ENCODE measurements around the gene GSC. TPM values are rescaled to one million over a fixed set of nuclear protein-coding genes. Genes with fewer than 3 reads are reported as not detected.

The GSC gene
- total and polyA plus RNA-seq, 2 donors (not counting 1 experiment from before 2014, with no cell fraction given): not detected

DNA sequence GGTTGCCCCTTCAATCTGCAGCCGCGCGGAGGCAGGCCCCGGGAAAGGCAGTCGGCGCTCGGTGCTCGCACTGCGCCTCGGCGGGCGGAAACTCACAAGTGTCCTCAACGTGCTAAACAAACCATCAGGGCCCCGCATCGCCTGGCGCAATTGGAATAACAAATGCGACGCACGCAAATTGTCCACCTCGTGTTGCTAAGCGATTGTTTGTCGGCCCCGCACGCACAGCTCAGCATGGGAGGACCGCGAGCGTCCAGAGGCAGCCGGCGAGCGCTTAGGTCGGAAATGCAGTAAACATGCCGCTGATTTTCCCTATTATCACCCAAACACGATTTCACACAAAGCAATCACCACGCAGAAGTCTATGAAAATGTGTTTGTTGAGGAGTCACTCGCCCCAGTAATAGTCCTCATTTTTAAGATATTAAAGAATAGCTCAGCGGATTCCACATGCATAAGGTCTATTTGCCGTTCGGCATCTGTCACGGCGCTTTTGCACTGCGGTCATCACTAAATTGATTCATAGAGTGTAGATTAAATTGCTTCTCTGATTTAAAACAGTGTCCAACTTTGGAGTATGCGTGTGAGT is 3.2 kb upstream of the GSC start:
- Mint-ChIP-seq H3K27me3 (peaks cover 68% of the 10 kb centered on the region), H3K4me1 (peaks cover 15% of the 10 kb centered on the region), H3K27ac (no peak overlapping the region), H3K4me3 (no peak overlapping the region), H3K9me3 (ENCODE audit: insufficient read depth) (no peaks in the 10 kb centered on the region)
- intact Hi-C loops (cut with micrococcal nuclease): no loop called here
- Histone ChIP-seq H3K4me2 (replicated peaks; ENCODE audit: low read depth, low read length, poor library complexity, severe bottlenecking) (no peak overlapping the region), H3K9ac (ENCODE audit: low read length) (no peak overlapping the region), H3K27me3 (replicated peaks in 1 of 4; ENCODE audit: control extremely low read depth in 1 of 4, control insufficient read depth in 3 of 4, insufficient read depth in 4 of 4, low read length in 3 of 4) (peaks cover 0 to 86% (median 51%) of the 10 kb centered on the region in 4 experiments), H3K79me2 (ENCODE audit: control insufficient read depth, insufficient read depth, low read length) (no peaks in the 10 kb centered on the region), H3K36me3 (replicated peaks in 1 of 2; ENCODE audit: control extremely low read depth in 1 of 2, control insufficient read depth in 1 of 2, extremely low read depth in 1 of 2, insufficient read depth in 2 of 2, low read length in 1 of 2) (no peaks in the 10 kb centered on the region), H4K20me1 (ENCODE audit: control insufficient read depth, insufficient read depth, low read length, poor library complexity, severe bottlenecking) (no peaks in the 10 kb centered on the region), H3K4me1 (ENCODE audit: control insufficient read depth in 2 of 2, insufficient read depth in 2 of 2, low read length in 2 of 2) (peaks cover 16 to 21% of the 10 kb centered on the region in 2 donors), H3K9me3 (ENCODE audit: control extremely low read depth in 1 of 3, control insufficient read depth in 2 of 3, insufficient read depth in 1 of 3, low read length in 2 of 3) (peaks cover 0 to 34% (median 0%) of the 10 kb centered on the region in 3 donors), H3K27ac (ENCODE audit: low read length in 2 of 2) (no peak overlapping the region), H3K4me3 (ENCODE audit: control extremely low read depth in 1 of 5, extremely low read depth in 1 of 5, insufficient read depth in 1 of 5, low read depth in 2 of 5, low read length in 4 of 5) (no peak overlapping the region), H2AFZ (ENCODE audit: insufficient read depth, low read depth, low read length, poor library complexity, severe bottlenecking) (no peak overlapping the region)
- ChIA-PET POLR2A (no interaction called here), CTCF (no interaction called here)
- TF ChIP-seq, protein P1, sequence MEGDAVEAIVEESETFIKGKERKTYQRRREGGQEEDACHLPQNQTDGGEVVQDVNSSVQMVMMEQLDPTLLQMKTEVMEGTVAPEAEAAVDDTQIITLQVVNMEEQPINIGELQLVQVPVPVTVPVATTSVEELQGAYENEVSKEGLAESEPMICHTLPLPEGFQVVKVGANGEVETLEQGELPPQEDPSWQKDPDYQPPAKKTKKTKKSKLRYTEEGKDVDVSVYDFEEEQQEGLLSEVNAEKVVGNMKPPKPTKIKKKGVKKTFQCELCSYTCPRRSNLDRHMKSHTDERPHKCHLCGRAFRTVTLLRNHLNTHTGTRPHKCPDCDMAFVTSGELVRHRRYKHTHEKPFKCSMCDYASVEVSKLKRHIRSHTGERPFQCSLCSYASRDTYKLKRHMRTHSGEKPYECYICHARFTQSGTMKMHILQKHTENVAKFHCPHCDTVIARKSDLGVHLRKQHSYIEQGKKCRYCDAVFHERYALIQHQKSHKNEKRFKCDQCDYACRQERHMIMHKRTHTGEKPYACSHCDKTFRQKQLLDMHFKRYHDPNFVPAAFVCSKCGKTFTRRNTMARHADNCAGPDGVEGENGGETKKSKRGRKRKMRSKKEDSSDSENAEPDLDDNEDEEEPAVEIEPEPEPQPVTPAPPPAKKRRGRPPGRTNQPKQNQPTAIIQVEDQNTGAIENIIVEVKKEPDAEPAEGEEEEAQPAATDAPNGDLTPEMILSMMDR (IDR thresholded peaks at IDR 0.05): no peak
- no peak for TF ChIP-seq EZH2 (IDR thresholded peaks at IDR 0.05; ENCODE audit: borderline replicate concordance, insufficient read depth, low read depth, low read length, poor library complexity, severe bottlenecking)
- WGBS (ENCODE audit: insufficient coverage): 9% methylated on average over 33 of the region's 42 CpGs
- DNase-seq: no peak
- no peak for ATAC-seq (ENCODE audit: low read depth)

DNA sequence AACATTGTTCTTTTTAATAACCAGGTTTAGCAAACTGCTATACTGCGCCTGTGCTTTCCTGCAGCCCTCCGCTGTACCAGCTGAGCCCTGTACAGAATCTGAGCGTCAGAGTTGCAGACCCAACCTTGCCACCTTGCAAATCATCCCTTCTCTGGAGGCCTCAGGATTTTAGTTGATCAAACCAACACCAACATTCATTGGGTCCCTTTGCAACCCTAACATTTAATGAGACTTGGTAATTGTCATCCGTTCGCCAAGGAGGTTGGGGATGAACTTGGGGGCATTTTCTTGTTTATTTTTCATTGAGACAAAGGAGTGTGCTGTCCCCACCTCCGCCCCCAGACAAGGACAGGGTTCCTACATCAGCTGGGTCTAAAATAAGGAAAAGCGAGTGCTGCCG is 2.6 kb upstream of the GSC start:
- Histone ChIP-seq H3K9ac (ENCODE audit: low read length) (no peak overlapping the region), H3K27me3 (replicated peaks in 1 of 4; ENCODE audit: control extremely low read depth in 1 of 4, control insufficient read depth in 3 of 4, insufficient read depth in 4 of 4, low read length in 3 of 4) (peaks cover 0 to 91% (median 51%) of the 10 kb centered on the region in 4 experiments), H2AFZ (ENCODE audit: insufficient read depth, low read depth, low read length, poor library complexity, severe bottlenecking) (no peak overlapping the region), H3K4me2 (replicated peaks; ENCODE audit: low read depth, low read length, poor library complexity, severe bottlenecking) (no peak overlapping the region), H3K79me2 (ENCODE audit: control insufficient read depth, insufficient read depth, low read length) (no peaks in the 10 kb centered on the region), H3K4me1 (ENCODE audit: control insufficient read depth in 2 of 2, insufficient read depth in 2 of 2, low read length in 2 of 2) (peaks cover 17 to 21% of the 10 kb centered on the region in 2 donors), H3K27ac (ENCODE audit: low read length in 2 of 2) (no peak overlapping the region), H3K36me3 (replicated peaks in 1 of 2; ENCODE audit: control extremely low read depth in 1 of 2, control insufficient read depth in 1 of 2, extremely low read depth in 1 of 2, insufficient read depth in 2 of 2, low read length in 1 of 2) (no peaks in the 10 kb centered on the region), H3K9me3 (ENCODE audit: control extremely low read depth in 1 of 3, control insufficient read depth in 2 of 3, insufficient read depth in 1 of 3, low read length in 2 of 3) (peaks cover 0 to 38% (median 0%) of the 10 kb centered on the region in 3 donors), H3K4me3 (ENCODE audit: control extremely low read depth in 1 of 5, extremely low read depth in 1 of 5, insufficient read depth in 1 of 5, low read depth in 2 of 5, low read length in 4 of 5) (no peak overlapping the region), H4K20me1 (ENCODE audit: control insufficient read depth, insufficient read depth, low read length, poor library complexity, severe bottlenecking) (no peaks in the 10 kb centered on the region)
- no peak overlapping the region for H3K4me3 Mint-ChIP-seq
- peaks cover 68% of the 10 kb centered on the region for H3K27me3 Mint-ChIP-seq
- WGBS (ENCODE audit: insufficient coverage): 29% methylated on average over 6 of the region's 8 CpGs
- no peak for DNase-seq
- H3K4me1 Mint-ChIP-seq: peaks cover 18% of the 10 kb centered on the region
- ChIA-PET POLR2A (no interaction called here), CTCF (no interaction called here)
- H3K9me3 Mint-ChIP-seq (ENCODE audit: insufficient read depth): no peaks in the 10 kb centered on the region
- no peak overlapping the region for H3K27ac Mint-ChIP-seq
- ATAC-seq (ENCODE audit: low read depth): no peak
- no peak for TF ChIP-seq EZH2 (IDR thresholded peaks at IDR 0.05; ENCODE audit: borderline replicate concordance, insufficient read depth, low read depth, low read length, poor library complexity, severe bottlenecking)
- TF ChIP-seq, protein P1 (IDR thresholded peaks at IDR 0.05): no peak
- intact Hi-C loops (cut with micrococcal nuclease): no loop called here

Measured in B cell (primary cell).